GM21825 (cell line): ENCODE data around the gene SMARCD2.

Experiments
- ATAC-seq: cut with Tn5 transposase; IDR thresholded peaks from one replicate; pipeline ENCODE4 v1.9.1; 2021; ENCODE audit warnings: mild to moderate bottlenecking, moderate library complexity; ENCODE audit not compliant: unreplicated experiment

Gene SMARCD2

DNA sequence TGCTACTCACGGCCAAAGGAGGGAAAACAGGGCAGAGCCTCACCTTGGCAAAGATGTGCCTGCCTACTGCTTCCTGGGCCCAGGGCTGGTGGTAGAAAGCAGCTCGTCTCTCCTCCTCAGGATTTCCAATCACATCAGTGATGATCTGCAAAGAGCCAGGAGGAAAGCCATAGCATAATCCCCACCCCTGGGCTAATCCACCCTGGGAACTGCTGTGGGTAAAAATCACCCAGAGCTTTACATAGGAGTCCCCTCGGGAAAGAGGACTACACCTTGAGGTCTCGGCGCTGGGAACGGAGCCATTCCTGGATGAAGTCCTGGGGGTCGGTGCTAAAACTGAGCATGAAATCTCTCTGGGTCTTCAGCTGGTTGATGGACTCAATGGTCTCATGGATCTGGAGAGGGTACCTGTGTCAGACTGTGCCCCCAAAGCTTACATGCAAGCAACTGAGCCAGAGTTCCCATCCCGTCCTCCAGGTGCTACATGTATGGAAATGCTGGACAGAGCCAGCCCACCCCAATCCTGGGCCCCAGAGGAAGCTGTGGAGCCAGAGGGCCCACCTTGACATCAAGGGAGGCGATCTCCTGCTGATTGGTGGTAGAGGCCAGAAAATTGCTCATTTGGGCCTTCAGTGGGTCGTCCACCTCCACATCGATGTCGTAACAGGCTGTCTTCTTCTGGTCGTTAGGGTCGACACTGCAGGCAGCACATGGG lies 9.3 kb downstream of the SMARCD2 start:
- ATAC-seq = no peak

DNA sequence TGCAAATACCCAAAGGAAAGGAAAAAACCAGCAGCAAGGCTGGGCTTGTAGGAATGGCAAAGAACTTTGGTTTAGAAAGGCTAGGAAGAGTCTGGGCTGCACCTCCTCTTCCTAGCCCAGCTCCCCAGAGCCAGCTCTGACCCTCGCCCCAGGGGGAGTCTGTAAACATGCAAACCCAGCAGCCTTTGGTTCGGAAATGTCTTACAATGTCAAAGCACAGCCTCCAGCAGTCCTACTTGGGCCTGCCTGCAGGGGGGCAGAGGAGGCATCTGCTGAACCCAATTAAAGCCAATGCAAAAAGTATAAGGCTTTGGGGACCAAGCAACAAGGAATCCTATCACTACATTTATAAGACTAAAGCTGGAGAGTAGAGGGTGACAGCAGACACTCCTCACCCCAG lies 10.0 kb downstream of the SMARCD2 start:
- no peak for ATAC-seq

GRCh38 chr17:63832014-63832413 lies 10.5 kb downstream of the SMARCD2 start:
- ATAC-seq = no peak

GRCh38 chr17:63831505-63831904 lies 11.0 kb downstream of the SMARCD2 start:
- ATAC-seq = no peak

GRCh38 chr17:63830904-63831491 lies 11.5 kb downstream of the SMARCD2 start:
- no peak for ATAC-seq

GRCh38 chr17:63830278-63830677 lies 12.2 kb downstream of the SMARCD2 start:
- ATAC-seq = no peak

- ATAC-seq = no peak
Measured at GRCh38 chr17:63828936-63829335, 13.5 kb downstream of the SMARCD2 start.

- ATAC-seq = no peak
Measured at GRCh38 chr17:63827801-63828221, 14.7 kb downstream of the SMARCD2 start.

- ATAC-seq = peak; percentile 81
Measured at GRCh38 chr17:63827002-63827800, 15.3 kb downstream of the SMARCD2 start, which contains the start of the genes FTSJ3 and PSMC5. Gene FTSJ3 (minus strand): TSS chr17:63827663. CDS start chr17:63826902, 761 bp downstream. Gene PSMC5 (plus strand): TSS chr17:63827431. CDS start chr17:63827491, 60 bp downstream.

DNA sequence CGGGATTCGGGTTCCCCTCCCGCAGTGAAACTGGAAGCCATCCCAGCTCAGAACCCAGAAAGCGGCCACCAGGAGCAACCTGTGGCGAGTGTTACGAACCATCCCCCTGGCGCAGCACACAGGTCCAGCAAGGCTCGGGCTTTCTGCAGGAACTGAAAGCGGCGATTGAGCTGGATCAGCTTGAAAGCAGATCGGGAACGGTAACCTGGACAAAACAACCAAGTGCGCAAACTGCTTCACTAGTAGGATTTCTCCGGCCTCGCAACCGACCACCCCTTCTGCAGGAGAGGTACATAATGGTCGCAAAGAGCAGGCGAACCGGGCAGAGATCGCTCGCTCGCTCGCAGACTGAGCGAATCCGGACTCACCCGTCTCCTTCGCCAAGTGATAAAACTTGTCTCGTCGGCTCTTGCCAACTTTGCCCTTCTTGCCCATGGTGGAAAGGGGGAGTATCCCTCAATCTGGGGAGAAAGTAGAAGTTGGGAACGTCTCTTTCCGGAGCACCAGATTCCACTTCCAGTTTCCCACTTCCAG lies 15.9 kb downstream of the SMARCD2 start:
- no peak for ATAC-seq

- ATAC-seq = no peak
Measured at GRCh38 chr17:63824362-63824761, 18.1 kb downstream of the SMARCD2 start.

- no peak for ATAC-seq
Measured at GRCh38 chr17:63823659-63824331, 18.7 kb downstream of the SMARCD2 start.

- no peak for ATAC-seq
Measured at GRCh38 chr17:63822537-63822936, 19.9 kb downstream of the SMARCD2 start.

GRCh38 chr17:63821804-63822203 lies 20.7 kb downstream of the SMARCD2 start:
- no peak for ATAC-seq

GRCh38 chr17:63820963-63821561 lies 21.4 kb downstream of the SMARCD2 start:
- ATAC-seq = no peak

DNA sequence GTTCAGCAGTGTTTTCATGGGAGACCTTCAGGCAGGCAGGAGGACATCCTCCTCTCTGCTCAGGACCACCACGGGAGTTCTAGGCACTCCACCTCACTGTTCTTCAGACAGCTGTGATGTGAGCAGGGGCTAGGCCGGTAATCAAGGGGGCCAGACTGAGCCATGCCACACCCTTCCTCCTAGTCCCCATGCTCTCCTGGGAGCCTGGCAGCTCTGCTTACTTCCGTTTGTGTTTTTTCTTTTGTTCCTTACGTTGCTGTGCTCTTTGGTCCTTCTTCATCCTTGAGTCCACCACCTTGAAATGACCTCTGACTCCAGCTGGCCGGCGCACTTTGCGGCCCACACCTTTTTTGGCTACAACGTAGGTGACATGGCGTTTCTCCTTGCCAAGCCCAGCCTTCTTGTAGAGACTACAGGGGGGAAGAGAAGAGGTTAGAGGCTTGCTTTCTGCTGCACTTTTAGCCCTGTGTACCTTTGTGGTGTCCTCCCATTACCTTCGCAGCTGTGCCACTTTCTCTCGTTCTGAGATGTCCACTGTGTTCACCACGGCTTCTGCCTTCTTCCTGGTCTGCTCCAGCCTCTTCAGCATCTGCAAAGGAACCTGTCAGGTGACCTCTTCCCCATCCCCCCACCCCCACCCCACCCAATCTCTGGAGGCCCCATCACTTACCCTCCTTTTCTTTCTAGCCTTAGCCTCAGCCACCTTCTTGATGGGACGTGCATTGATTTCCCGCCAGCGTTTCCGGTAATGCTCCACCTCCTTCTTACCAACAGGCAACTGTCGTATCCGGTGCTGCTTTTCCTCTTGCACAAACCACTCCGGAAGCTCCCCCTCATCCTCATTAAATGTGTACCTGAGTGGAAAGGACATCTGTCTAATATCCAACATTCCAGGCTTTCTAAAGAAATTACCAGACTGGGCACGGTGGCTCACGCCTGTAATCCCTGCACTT lies 22.6 kb downstream of the SMARCD2 start:
- ATAC-seq = no peak

GRCh38 chr17:63819131-63819530 lies 23.4 kb downstream of the SMARCD2 start:
- no peak for ATAC-seq

GRCh38 chr17:63817736-63818385 lies 24.6 kb downstream of the SMARCD2 start:
- ATAC-seq = no peak

GRCh38 chr17:63816669-63817068 lies 25.8 kb downstream of the SMARCD2 start:
- no peak for ATAC-seq
